SK-N-SH (cell line): ENCODE measurements around the gene TMPRSS9. TPM values are rescaled to one million over a fixed set of nuclear protein-coding genes. Genes with fewer than 3 reads are reported as not detected.
"Not testable (repeated sequence)": the region's sequence is repeated elsewhere in the genome, so short reads cannot be mapped to it uniquely, and the experiment has no call there.

ENCODE experiments used
- CTCF ChIA-PET: fragments of 300-600, 350-600 bp; formaldehyde crosslinking; extraction: SDS; loops from one replicate; lab custom pipeline; 2021; lab: Yijun Ruan, JAX
- POLR2A ChIA-PET: fragments of 350-600 bp; sonication (Branson Sonifier 250); formaldehyde crosslinking; extraction: SDS; loops from one replicate; lab custom pipeline; 2020; ENCODE audit warnings: antibody characterized with exemption, inconsistent platforms; lab: Yijun Ruan, JAX
- DNase-seq: peaks from one replicate; pipeline ENCODE4 v3.0.0; 2012
- H2AFZ ChIP-seq: fragments of 200-600 bp; sonication (generic); 2 replicates; pipeline ENCODE4 v1.8.1; 2016; ENCODE audit warnings: antibody characterized with exemption, mild to moderate bottlenecking, low read depth
- H3F3A ChIP-seq: fragments of 200-600 bp; sonication (generic); replicated peaks from 2 replicates; pipeline ENCODE3; 2016; ENCODE audit warnings: antibody characterized with exemption, mild to moderate bottlenecking; ENCODE audit not compliant: insufficient read depth
- H3K27ac ChIP-seq, 2 experiments: fragments of 200-500 bp in 1 of 2; fragments of 200-600 bp in 1 of 2; sonication (Bioruptor generic) in 1 of 2; sonication (generic), shearing (Covaris generic) in 1 of 2; 2 replicates each; pipeline versions ENCODE4 v1.5.1 to v1.6.1; 2014 to 2016; ENCODE audit warnings: low read depth in 2 of 2, inconsistent platforms in 1 of 2, low read length in 1 of 2, mild to moderate bottlenecking in 1 of 2, mixed read lengths in 1 of 2
- H3K27me3 ChIP-seq: fragments of 200-600 bp; sonication (generic), shearing (Covaris generic); 2 replicates; pipeline ENCODE4 v1.6.1; 2016; ENCODE audit warnings: mixed run types; ENCODE audit not compliant: insufficient read depth
- H3K36me3 ChIP-seq, 2 experiments: fragments of 200-500 bp in 1 of 2; fragments of 200-600 bp in 1 of 2; sonication (Bioruptor generic) in 1 of 2; sonication (generic) in 1 of 2; replicated peaks in 1 of 2; 2 replicates each; pipeline versions ENCODE3 to v1.5.1; 2014 to 2016; ENCODE audit warnings: low read length in 1 of 2, mild to moderate bottlenecking in 1 of 2; ENCODE audit not compliant: insufficient read depth in 2 of 2, control insufficient read depth in 1 of 2
- H3K4me1 ChIP-seq, 2 experiments: fragments of 200-500 bp in 1 of 2; fragments of 200-600 bp in 1 of 2; sonication (Bioruptor generic) in 1 of 2; sonication (generic), shearing (Covaris generic) in 1 of 2; 2 replicates each; pipeline versions ENCODE4 v1.5.1 to v1.6.1; 2014 to 2016; ENCODE audit warnings: low read depth in 1 of 2, low read length in 1 of 2, mixed run types in 1 of 2; ENCODE audit not compliant: insufficient read depth in 2 of 2, control insufficient read depth in 1 of 2
- H3K4me2 ChIP-seq: fragments of 200-600 bp; sonication (generic), shearing (Covaris generic); 2 replicates; pipeline ENCODE4 v1.6.1; 2017; ENCODE audit warnings: mixed run types
- H3K4me3 ChIP-seq, 2 experiments: fragments of 200-500 bp in 1 of 2; fragments of 200-600 bp in 1 of 2; sonication (Bioruptor generic) in 1 of 2; sonication (generic), shearing (Covaris generic) in 1 of 2; 2 replicates each; pipeline versions ENCODE4 v1.5.1 to v1.8.1; 2014 to 2016; ENCODE audit warnings: low read depth in 2 of 2, inconsistent platforms in 1 of 2, low read length in 1 of 2, mild to moderate bottlenecking in 1 of 2, mixed read lengths in 1 of 2, moderate library complexity in 1 of 2
- H3K79me2 ChIP-seq: fragments of 200-600 bp; sonication (generic); 2 replicates; pipeline ENCODE4 v1.8.1; 2017; ENCODE audit warnings: mild to moderate bottlenecking; ENCODE audit not compliant: insufficient read depth
- H3K9ac ChIP-seq: fragments of 200-600 bp; sonication (generic); 2 replicates; pipeline ENCODE4 v1.6.1; 2017; ENCODE audit warnings: mixed run types
- H3K9me2 ChIP-seq: fragments of 200-600 bp; sonication (generic); 2 replicates; pipeline ENCODE4 v1.6.1; 2017; ENCODE audit warnings: mixed run types
- H3K9me3 ChIP-seq: fragments of 200-600 bp; sonication (generic); 2 replicates; pipeline ENCODE4 v1.6.1; 2017; ENCODE audit warnings: mixed run types, mild to moderate bottlenecking, moderate library complexity
- H4K20me1 ChIP-seq: fragments of 200-600 bp; sonication (generic); 2 replicates; pipeline ENCODE4 v1.6.1; 2017; ENCODE audit warnings: mild to moderate bottlenecking, mixed run types; ENCODE audit not compliant: insufficient read depth
- CHD2 ChIP-seq: fragments of 150-350 bp; IDR thresholded peaks from 2 replicates; pipeline ENCODE4 v1.6.1; 2018; ENCODE audit warnings: low read length; ENCODE audit not compliant: partially characterized antibody
- EP300 ChIP-seq, 2 experiments: IDR thresholded peaks; 2 replicates each; pipeline versions ENCODE4 v1.4.0 to v1.6.1; 2012; ENCODE audit warnings: borderline replicate concordance in 1 of 2, low read depth in 1 of 2, low read length in 1 of 2
- FOXJ3 ChIP-seq: sonication (generic); formaldehyde crosslinking; IDR thresholded peaks from 2 replicates; pipeline ENCODE4 v1.5.1; 2020; ENCODE audit warnings: mild to moderate bottlenecking, missing genetic modification reagents
- GATA2 ChIP-seq: sonication (generic); formaldehyde crosslinking; IDR thresholded peaks from 2 replicates; pipeline ENCODE4 v1.5.0; 2020; ENCODE audit warnings: mild to moderate bottlenecking, missing genetic modification reagents
- POLR2AphosphoS5 ChIP-seq: IDR thresholded peaks from 2 replicates; pipeline ENCODE4 v1.6.1; 2012; ENCODE audit warnings: low read depth, low read length
- TCF12 ChIP-seq: IDR thresholded peaks from 2 replicates; pipeline ENCODE4 v1.4.0; 2012
- WGBS: methylation state at CpG from one replicate; pipeline ENCODE4 v1.1.6; 2017; ENCODE audit warnings: low lambda C conversion rate; 5-methylcytosine and 5-hydroxymethylcytosine counted together
- polyA plus RNA-seq, 3 experiments: library from polyadenylated mRNA; depleted of rRNA; stranded (reverse); fragments of >200 nt; gene quantifications; 2 replicates each; pipeline ENCODE4 v1.2.3, GENCODE V29; 2012
- TF ChIP-seq, protein P1 (sequence below): IDR thresholded peaks from 2 replicates; pipeline ENCODE4 v1.4.0; 2012; ENCODE audit warnings: low read depth, borderline replicate concordance
- TF ChIP-seq, protein P2 (sequence below): IDR thresholded peaks from 2 replicates; pipeline ENCODE4 v1.4.0; 2012; ENCODE audit warnings: low read depth, borderline replicate concordance

TMPRSS9 gene
- polyA plus RNA-seq, 1 of the 3 experiments (the other 2 are of a cell fraction) = not detected

DNA sequence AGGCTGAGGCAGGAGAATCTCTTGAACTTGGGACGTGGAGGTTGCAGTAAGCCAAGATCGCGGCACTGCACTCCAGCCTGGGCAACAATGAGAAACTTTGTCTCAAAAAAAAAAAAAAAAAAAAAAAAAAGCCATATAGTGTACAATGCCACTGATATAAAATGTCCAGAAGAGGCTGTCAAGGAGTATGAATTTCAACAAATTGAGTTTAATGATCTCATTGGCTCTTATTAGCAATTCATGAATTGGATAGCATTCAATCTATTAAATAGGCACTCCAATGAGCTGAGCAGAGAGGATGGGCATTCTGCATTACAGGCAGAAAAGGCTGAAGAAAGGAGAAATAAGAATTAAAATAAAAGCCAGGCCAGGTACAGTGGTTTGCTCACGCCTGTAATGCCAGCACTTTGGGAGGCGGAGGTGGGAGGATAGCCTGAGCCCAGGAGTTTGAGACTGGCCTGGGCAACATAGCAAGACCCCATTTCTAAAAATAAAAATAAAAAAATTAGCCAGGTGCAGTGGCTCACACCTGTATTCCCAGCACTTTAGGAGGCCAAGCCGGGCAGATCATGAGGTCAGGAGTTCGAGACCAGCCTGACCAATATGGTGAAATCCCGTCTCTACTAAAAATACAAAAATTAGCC lies 97.5 kb downstream of the TMPRSS9 start:
- TF ChIP-seq EP300 (IDR thresholded peaks at IDR 0.05; ENCODE audit: borderline replicate concordance in 1 of 2, low read depth in 1 of 2, low read length in 1 of 2) = no peak
- TF ChIP-seq, protein P1, sequence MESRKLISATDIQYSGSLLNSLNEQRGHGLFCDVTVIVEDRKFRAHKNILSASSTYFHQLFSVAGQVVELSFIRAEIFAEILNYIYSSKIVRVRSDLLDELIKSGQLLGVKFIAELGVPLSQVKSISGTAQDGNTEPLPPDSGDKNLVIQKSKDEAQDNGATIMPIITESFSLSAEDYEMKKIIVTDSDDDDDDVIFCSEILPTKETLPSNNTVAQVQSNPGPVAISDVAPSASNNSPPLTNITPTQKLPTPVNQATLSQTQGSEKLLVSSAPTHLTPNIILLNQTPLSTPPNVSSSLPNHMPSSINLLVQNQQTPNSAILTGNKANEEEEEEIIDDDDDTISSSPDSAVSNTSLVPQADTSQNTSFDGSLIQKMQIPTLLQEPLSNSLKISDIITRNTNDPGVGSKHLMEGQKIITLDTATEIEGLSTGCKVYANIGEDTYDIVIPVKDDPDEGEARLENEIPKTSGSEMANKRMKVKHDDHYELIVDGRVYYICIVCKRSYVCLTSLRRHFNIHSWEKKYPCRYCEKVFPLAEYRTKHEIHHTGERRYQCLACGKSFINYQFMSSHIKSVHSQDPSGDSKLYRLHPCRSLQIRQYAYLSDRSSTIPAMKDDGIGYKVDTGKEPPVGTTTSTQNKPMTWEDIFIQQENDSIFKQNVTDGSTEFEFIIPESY = no peak
- no peak for TF ChIP-seq POLR2AphosphoS5
- TF ChIP-seq FOXJ3 = no peak
- TF ChIP-seq TCF12 = no peak
- H3K9me2 ChIP-seq = no peaks in the 10 kb centered on the region
- H3K4me3 ChIP-seq = 0 out of 4 replicates have a peak overlapping the region, but pooled peaks of 1 of the 2 experiments have one; percentile 2
- H3K36me3 ChIP-seq = no peaks in the 10 kb centered on the region
- peaks cover 15% of the 10 kb centered on the region for H3F3A ChIP-seq
- H3K4me2 ChIP-seq = peak overlapping the region; percentile 83
- DNase-seq = no peak
- peaks cover 50% of the 10 kb centered on the region for H3K79me2 ChIP-seq
- H3K9ac ChIP-seq = peak overlapping the region; percentile 52; the same call in 1 of the 2 replicates
- WGBS = 96% methylated on average over 8 of the region's 8 CpGs
- H4K20me1 ChIP-seq = peaks cover 28% of the 10 kb centered on the region; the same call in 1 of the 2 replicates
- peak overlapping the region in 1 of 2 experiments; percentile 76; a peak in 3 of 4 replicates for H3K27ac ChIP-seq
- no peaks in the 10 kb centered on the region for H3K9me3 ChIP-seq
- H3K27me3 ChIP-seq = no peaks in the 10 kb centered on the region
- H3K4me1 ChIP-seq = peaks cover 8 to 10% of the 10 kb centered on the region in 2 experiments; a peak in 2 of 4 replicates
- POLR2A ChIA-PET = interaction anchor here (1.9 kb wide), 1 partner anchor 29 kb away, joined by 18 read pairs; the partner anchor contains the start of gene TIMM13
- H2AFZ ChIP-seq = peak overlapping the region; percentile 88
- CTCF ChIA-PET = interaction anchor here (1.2 to 2.0 kb wide), 3 partner anchors 12 to 154 kb away, joined by 3 to 4 read pairs (median 3); no protein-coding TSS in a partner anchor

DNA sequence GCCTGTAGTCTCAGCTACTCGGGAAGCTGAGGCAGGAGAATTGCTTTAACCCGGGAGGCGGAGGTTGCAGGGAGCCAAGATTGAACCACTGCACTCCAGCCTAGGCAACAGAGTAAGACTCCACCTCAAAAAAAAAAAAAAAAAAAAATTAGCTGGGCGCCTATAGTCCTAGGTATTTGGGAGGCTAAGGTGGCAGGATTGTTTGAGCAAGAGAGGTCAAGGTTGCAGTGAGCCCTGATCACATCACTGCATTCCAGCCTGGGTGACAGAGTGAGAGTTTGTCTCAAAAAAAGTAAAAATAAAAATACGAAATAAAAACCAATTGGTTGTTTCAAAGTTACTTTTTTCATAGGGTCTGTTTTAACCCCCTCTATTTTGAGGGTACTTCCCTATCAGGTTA lies 98.0 kb downstream of the TMPRSS9 start:
- no peak overlapping the region for H3K4me3 ChIP-seq
- peaks cover 47% of the 10 kb centered on the region for H3K79me2 ChIP-seq
- no peak overlapping the region for H2AFZ ChIP-seq
- TF ChIP-seq CHD2 (no peak), GATA2 (CRISPR knock-in tag) (no peak)
- TF ChIP-seq, protein P2, sequence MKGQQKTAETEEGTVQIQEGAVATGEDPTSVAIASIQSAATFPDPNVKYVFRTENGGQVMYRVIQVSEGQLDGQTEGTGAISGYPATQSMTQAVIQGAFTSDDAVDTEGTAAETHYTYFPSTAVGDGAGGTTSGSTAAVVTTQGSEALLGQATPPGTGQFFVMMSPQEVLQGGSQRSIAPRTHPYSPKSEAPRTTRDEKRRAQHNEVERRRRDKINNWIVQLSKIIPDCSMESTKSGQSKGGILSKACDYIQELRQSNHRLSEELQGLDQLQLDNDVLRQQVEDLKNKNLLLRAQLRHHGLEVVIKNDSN = no peak
- H3K27me3 ChIP-seq = no peaks in the 10 kb centered on the region
- peaks cover 20% of the 10 kb centered on the region for H3F3A ChIP-seq
- H3K4me1 ChIP-seq = peaks cover 8 to 10% of the 10 kb centered on the region in 2 experiments; a peak in 2 of 4 replicates
- peaks cover 25% of the 10 kb centered on the region; the same call in 1 of the 2 replicates for H4K20me1 ChIP-seq
- WGBS = 88% methylated on average over 5 of the region's 5 CpGs
- CTCF ChIA-PET = interaction anchor here (1.2 kb wide), 1 partner anchor 121 kb away, joined by 3 read pairs; no protein-coding TSS in a partner anchor
- no peak overlapping the region for H3K9ac ChIP-seq
- H3K4me2 ChIP-seq = no peak overlapping the region
- no peak overlapping the region for H3K27ac ChIP-seq
- DNase-seq = no peak
- H3K36me3 ChIP-seq = no peaks in the 10 kb centered on the region
- POLR2A ChIA-PET = no interaction called here
- no peaks in the 10 kb centered on the region for H3K9me2 ChIP-seq
- H3K9me3 ChIP-seq = no peaks in the 10 kb centered on the region

DNA sequence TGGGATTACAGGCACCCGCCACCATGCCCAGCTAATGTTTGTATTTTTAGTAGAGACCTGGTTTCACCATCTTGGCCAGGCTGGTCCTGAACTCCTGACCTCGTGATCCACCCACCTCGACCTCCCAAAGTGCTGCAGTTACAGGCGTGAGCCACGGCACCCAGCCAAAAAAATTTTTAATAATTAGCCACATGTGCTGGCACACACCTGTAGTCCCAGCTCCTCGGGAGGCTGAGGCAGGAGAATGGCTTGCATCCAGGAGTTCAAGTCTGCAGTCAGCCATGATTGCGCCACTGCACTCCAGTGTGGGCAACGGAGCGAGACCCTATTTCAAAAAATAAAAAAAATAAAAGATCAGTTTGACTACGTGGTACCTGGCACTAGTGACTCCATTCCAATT lies 98.7 kb downstream of the TMPRSS9 start:
- H2AFZ ChIP-seq, H3K4me2 ChIP-seq, H3K27me3 ChIP-seq, H3K36me3 ChIP-seq, POLR2A ChIA-PET, H3K9me3 ChIP-seq, DNase-seq, CTCF ChIA-PET, H3K4me1 ChIP-seq, H3K4me3 ChIP-seq, H3K9ac ChIP-seq, H3K27ac ChIP-seq, H3K9me2 ChIP-seq: not testable (repeated sequence)
- 88% methylated on average over 9 of the region's 10 CpGs for WGBS
- Histone ChIP-seq H3F3A (peaks cover 28% of the 10 kb centered on the region), H4K20me1 (peaks cover 17% of the 10 kb centered on the region; the same call in 1 of the 2 replicates), H3K79me2 (peaks cover 39% of the 10 kb centered on the region)
